GM23338 (cell line): ENCODE measurements around the gene POU3F2.

Source experiments
- POLR2AphosphoS5 ChIP-seq: IDR thresholded peaks from 2 replicates; pipeline ENCODE4 v1.6.1; 2016; ENCODE audit warnings: antibody characterized with exemption, low read depth
- TF ChIP-seq, protein P1 (sequence below), 2 experiments: fragments of 200-600 bp in 1 of 2; sonication (generic) in 1 of 2; conservative IDR thresholded peaks; 2 replicates each; pipeline versions ENCODE4 v1.5.1 to v1.6.1; 2016 to 2017; ENCODE audit warnings: antibody characterized with exemption in 2 of 2, low read depth in 2 of 2, mild to moderate bottlenecking in 2 of 2, moderate library complexity in 1 of 2

- TF ChIP-seq, protein P1, sequence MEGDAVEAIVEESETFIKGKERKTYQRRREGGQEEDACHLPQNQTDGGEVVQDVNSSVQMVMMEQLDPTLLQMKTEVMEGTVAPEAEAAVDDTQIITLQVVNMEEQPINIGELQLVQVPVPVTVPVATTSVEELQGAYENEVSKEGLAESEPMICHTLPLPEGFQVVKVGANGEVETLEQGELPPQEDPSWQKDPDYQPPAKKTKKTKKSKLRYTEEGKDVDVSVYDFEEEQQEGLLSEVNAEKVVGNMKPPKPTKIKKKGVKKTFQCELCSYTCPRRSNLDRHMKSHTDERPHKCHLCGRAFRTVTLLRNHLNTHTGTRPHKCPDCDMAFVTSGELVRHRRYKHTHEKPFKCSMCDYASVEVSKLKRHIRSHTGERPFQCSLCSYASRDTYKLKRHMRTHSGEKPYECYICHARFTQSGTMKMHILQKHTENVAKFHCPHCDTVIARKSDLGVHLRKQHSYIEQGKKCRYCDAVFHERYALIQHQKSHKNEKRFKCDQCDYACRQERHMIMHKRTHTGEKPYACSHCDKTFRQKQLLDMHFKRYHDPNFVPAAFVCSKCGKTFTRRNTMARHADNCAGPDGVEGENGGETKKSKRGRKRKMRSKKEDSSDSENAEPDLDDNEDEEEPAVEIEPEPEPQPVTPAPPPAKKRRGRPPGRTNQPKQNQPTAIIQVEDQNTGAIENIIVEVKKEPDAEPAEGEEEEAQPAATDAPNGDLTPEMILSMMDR (conservative IDR thresholded peaks at IDR 0.05; ENCODE audit: low read depth in 2 of 2), result no peak
- no peak for TF ChIP-seq POLR2AphosphoS5
These were observed 37.0 kb upstream of the POU3F2 start for GRCh38 chr6:98797217-98797994.
